Measurements from ENCODE around the gene MAGI1.

Gene MAGI1

GRCh38 chr3:65348398-65348995 lies 690.2 kb downstream of the MAGI1 start:
- no peaks in the 10 kb centered on the region for H3K36me3 ChIP-seq (ENCODE audit: control insufficient read depth, insufficient read depth, low read length)
- H3K9ac ChIP-seq (ENCODE audit: low read length), result no peak overlapping the region
- no peak overlapping the region for H3K27ac ChIP-seq (ENCODE audit: low read depth, low read length)
- H3K27me3 ChIP-seq (ENCODE audit: control insufficient read depth, insufficient read depth, low read length), result no peaks in the 10 kb centered on the region
- no peak overlapping the region for H3K4me3 ChIP-seq (ENCODE audit: low read length)
- peaks cover 6% of the 10 kb centered on the region for H3K4me1 ChIP-seq (ENCODE audit: control insufficient read depth, insufficient read depth, low read length)

- Histone ChIP-seq H3K4me1 (ENCODE audit: control insufficient read depth, insufficient read depth, low read length) (peaks cover 3% of the 10 kb centered on the region), H3K9ac (ENCODE audit: low read length) (no peak overlapping the region), H3K36me3 (ENCODE audit: control insufficient read depth, insufficient read depth, low read length) (no peaks in the 10 kb centered on the region), H3K27ac (ENCODE audit: low read depth, low read length) (no peak overlapping the region), H3K4me3 (ENCODE audit: low read length) (no peak overlapping the region), H3K27me3 (ENCODE audit: control insufficient read depth, insufficient read depth, low read length) (no peaks in the 10 kb centered on the region)
Observed at GRCh38 chr3:65347166-65347565, 691.6 kb downstream of the MAGI1 start.

GRCh38 chr3:65344846-65345245 lies 693.9 kb downstream of the MAGI1 start:
- Histone ChIP-seq H3K4me1 (ENCODE audit: control insufficient read depth, insufficient read depth, low read length) (peaks cover 3% of the 10 kb centered on the region), H3K27me3 (ENCODE audit: control insufficient read depth, insufficient read depth, low read length) (no peaks in the 10 kb centered on the region), H3K9ac (ENCODE audit: low read length) (no peak overlapping the region), H3K4me3 (ENCODE audit: low read length) (no peak overlapping the region), H3K36me3 (ENCODE audit: control insufficient read depth, insufficient read depth, low read length) (no peaks in the 10 kb centered on the region), H3K27ac (ENCODE audit: low read depth, low read length) (no peak overlapping the region)

GRCh38 chr3:65344444-65344843 lies 694.3 kb downstream of the MAGI1 start:
- Histone ChIP-seq H3K36me3 (ENCODE audit: control insufficient read depth, insufficient read depth, low read length) (no peaks in the 10 kb centered on the region), H3K27ac (ENCODE audit: low read depth, low read length) (no peak overlapping the region), H3K9ac (ENCODE audit: low read length) (no peak overlapping the region), H3K27me3 (ENCODE audit: control insufficient read depth, insufficient read depth, low read length) (no peaks in the 10 kb centered on the region), H3K4me3 (ENCODE audit: low read length) (no peak overlapping the region), H3K4me1 (ENCODE audit: control insufficient read depth, insufficient read depth, low read length) (peaks cover 3% of the 10 kb centered on the region)

GRCh38 chr3:65343736-65344135 lies 695.0 kb downstream of the MAGI1 start:
- no peak overlapping the region for H3K27ac ChIP-seq (ENCODE audit: low read depth, low read length)

GRCh38 chr3:65343026-65343425 lies 695.7 kb downstream of the MAGI1 start:
- Histone ChIP-seq H3K4me1 (ENCODE audit: control insufficient read depth, insufficient read depth, low read length) (no peaks in the 10 kb centered on the region), H3K27ac (ENCODE audit: low read depth, low read length) (no peak overlapping the region)

More at GRCh38 chr3:65343736-65344135, 695.0 kb downstream of the MAGI1 start:
- no peak overlapping the region for H3K9ac ChIP-seq (ENCODE audit: low read length)
- peaks cover 3% of the 10 kb centered on the region for H3K4me1 ChIP-seq (ENCODE audit: control insufficient read depth, insufficient read depth, low read length)
- no peak overlapping the region for H3K4me3 ChIP-seq (ENCODE audit: low read length)
- no peaks in the 10 kb centered on the region for H3K36me3 ChIP-seq (ENCODE audit: control insufficient read depth, insufficient read depth, low read length)
- no peaks in the 10 kb centered on the region for H3K27me3 ChIP-seq (ENCODE audit: control insufficient read depth, insufficient read depth, low read length)

GRCh38 chr3:65342084-65342683 lies 696.5 kb downstream of the MAGI1 start:
- Histone ChIP-seq H3K27me3 (ENCODE audit: control insufficient read depth, insufficient read depth, low read length) (no peaks in the 10 kb centered on the region), H3K4me1 (ENCODE audit: control insufficient read depth, insufficient read depth, low read length) (no peaks in the 10 kb centered on the region), H3K36me3 (ENCODE audit: control insufficient read depth, insufficient read depth, low read length) (no peaks in the 10 kb centered on the region), H3K4me3 (ENCODE audit: low read length) (no peak overlapping the region), H3K9ac (ENCODE audit: low read length) (no peak overlapping the region), H3K27ac (ENCODE audit: low read depth, low read length) (no peak overlapping the region)

More at GRCh38 chr3:65343026-65343425, 695.7 kb downstream of the MAGI1 start:
- Histone ChIP-seq H3K4me3 (ENCODE audit: low read length) (no peak overlapping the region), H3K27me3 (ENCODE audit: control insufficient read depth, insufficient read depth, low read length) (no peaks in the 10 kb centered on the region), H3K9ac (ENCODE audit: low read length) (no peak overlapping the region), H3K36me3 (ENCODE audit: control insufficient read depth, insufficient read depth, low read length) (no peaks in the 10 kb centered on the region)

DNA sequence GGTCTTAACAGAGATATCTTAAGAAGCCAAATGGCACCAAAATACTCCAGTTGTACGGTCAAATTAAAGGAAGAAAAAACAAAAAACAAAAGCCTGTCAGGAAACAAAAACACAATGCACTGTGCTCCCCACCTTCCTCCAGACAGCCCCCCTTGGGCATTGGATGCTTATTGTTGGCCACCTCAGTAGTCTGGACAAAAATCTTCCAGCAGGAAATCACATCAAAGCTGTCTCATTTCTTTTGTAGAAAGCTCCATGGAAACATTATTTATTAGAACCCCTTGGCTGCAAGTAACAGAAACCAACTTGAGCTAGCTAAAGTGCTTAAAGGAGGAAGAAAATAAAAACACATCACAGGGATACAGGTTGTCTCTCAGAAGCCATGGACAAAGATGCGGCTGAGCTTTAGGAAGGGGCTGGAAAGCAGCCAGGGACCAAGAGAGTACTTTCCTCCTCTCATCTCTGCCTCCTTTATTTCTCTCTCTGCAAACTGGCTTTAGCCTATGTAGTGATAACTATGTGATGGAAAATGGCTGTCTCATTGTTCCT lies 699.5 kb downstream of the MAGI1 start:
- no peaks in the 10 kb centered on the region for H3K4me1 ChIP-seq (ENCODE audit: control insufficient read depth, insufficient read depth, low read length)
- H3K27me3 ChIP-seq (ENCODE audit: control insufficient read depth, insufficient read depth, low read length), result no peaks in the 10 kb centered on the region
- H3K4me3 ChIP-seq (ENCODE audit: low read length), result no peak overlapping the region
- no peak overlapping the region for H3K9ac ChIP-seq (ENCODE audit: low read length)
- H3K36me3 ChIP-seq (ENCODE audit: control insufficient read depth, insufficient read depth, low read length), result no peaks in the 10 kb centered on the region
- no peak overlapping the region for H3K27ac ChIP-seq (ENCODE audit: low read depth, low read length)

DNA sequence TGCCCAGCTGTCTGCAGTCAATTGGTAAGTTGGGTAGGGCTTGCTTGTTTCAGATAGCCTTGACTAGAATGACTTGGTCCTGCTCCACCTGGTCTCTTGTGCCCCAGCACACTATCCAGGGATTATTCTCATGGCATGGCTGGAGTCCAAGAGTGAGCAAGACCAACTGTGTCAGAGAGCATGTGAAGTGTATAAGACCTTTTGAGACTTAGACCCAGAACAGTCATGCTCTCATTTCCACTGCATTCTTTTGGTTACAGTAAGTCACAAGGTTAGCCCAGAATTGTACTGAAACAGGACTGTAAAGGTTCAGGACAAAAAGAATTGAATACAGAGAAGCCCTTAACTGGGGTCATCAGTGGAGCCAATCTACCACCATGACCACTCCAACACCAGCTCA lies 700.1 kb downstream of the MAGI1 start:
- no peak overlapping the region for H3K27ac ChIP-seq (ENCODE audit: low read depth, low read length)
- no peaks in the 10 kb centered on the region for H3K27me3 ChIP-seq (ENCODE audit: control insufficient read depth, insufficient read depth, low read length)
- no peak overlapping the region for H3K9ac ChIP-seq (ENCODE audit: low read length)
- H3K4me1 ChIP-seq (ENCODE audit: control insufficient read depth, insufficient read depth, low read length), result no peaks in the 10 kb centered on the region
- H3K4me3 ChIP-seq (ENCODE audit: low read length), result no peak overlapping the region
- H3K36me3 ChIP-seq (ENCODE audit: control insufficient read depth, insufficient read depth, low read length), result no peaks in the 10 kb centered on the region

DNA sequence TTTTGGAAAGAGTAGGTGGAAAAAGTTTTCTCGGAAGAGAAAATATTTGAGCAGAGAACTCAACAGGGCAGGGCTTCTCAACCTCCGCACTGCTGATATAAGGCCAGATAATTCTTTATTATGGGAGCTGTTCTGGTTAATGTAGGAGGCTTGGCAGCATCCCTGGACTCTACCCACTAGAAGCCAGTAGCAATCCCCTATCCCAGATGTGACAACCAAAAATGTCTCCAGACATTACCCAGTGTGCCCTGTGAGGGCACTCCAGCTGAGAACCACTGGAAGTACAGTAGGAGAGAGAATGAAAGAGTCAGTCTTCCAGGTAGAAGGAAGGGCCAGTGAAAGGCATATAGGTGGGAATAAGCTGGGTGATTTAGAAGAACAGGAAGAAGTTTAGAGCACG lies 703.1 kb downstream of the MAGI1 start:
- H3K36me3 ChIP-seq (ENCODE audit: control insufficient read depth, insufficient read depth, low read length), result no peaks in the 10 kb centered on the region
- H3K4me3 ChIP-seq (ENCODE audit: low read length), result no peak overlapping the region
- no peaks in the 10 kb centered on the region for H3K4me1 ChIP-seq (ENCODE audit: control insufficient read depth, insufficient read depth, low read length)
- no peak overlapping the region for H3K9ac ChIP-seq (ENCODE audit: low read length)
- H3K27me3 ChIP-seq (ENCODE audit: control insufficient read depth, insufficient read depth, low read length), result no peaks in the 10 kb centered on the region
- H3K27ac ChIP-seq (ENCODE audit: low read depth, low read length), result no peak overlapping the region

GRCh38 chr3:65334045-65334665 lies 704.6 kb downstream of the MAGI1 start:
- no peak overlapping the region for H3K4me3 ChIP-seq (ENCODE audit: low read length)
- H3K36me3 ChIP-seq (ENCODE audit: control insufficient read depth, insufficient read depth, low read length), result no peaks in the 10 kb centered on the region
- H3K27me3 ChIP-seq (ENCODE audit: control insufficient read depth, insufficient read depth, low read length), result no peaks in the 10 kb centered on the region
- H3K27ac ChIP-seq (ENCODE audit: low read depth, low read length), result no peak overlapping the region
- no peak overlapping the region for H3K9ac ChIP-seq (ENCODE audit: low read length)
- no peaks in the 10 kb centered on the region for H3K4me1 ChIP-seq (ENCODE audit: control insufficient read depth, insufficient read depth, low read length)

DNA sequence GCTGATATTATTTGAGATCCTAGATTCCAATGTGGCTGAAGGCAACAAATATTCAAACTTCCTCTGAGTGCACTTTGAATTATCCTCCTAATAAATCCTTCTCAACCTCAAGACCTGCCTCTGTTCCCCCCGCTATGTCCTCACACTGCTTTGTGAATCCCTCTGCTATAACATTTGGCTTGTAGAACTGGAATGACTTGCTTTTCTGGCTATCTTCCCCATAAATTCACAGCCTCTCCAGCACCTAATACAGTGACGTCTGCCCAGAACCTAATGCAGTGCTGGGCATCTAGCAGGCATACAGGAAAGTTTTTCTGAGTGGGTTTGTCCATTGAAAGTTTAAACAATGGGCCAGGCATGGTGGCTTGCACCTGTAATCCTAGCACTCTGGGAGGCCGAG lies 707.0 kb downstream of the MAGI1 start:
- Histone ChIP-seq H3K4me1 (ENCODE audit: control insufficient read depth, insufficient read depth, low read length) (no peaks in the 10 kb centered on the region), H3K4me3 (ENCODE audit: low read length) (no peak overlapping the region), H3K27ac (ENCODE audit: low read depth, low read length) (no peak overlapping the region), H3K27me3 (ENCODE audit: control insufficient read depth, insufficient read depth, low read length) (no peaks in the 10 kb centered on the region), H3K9ac (ENCODE audit: low read length) (no peak overlapping the region), H3K36me3 (ENCODE audit: control insufficient read depth, insufficient read depth, low read length) (no peaks in the 10 kb centered on the region)
